ENCODE measurements around the gene KLK1. TPM values are rescaled to one million over a fixed set of nuclear protein-coding genes. Genes with fewer than 3 reads are reported as not detected.

Gene KLK1
- total and polyA plus RNA-seq, 10 of the 15 experiments (the other 5 are each of a cell fraction or from before 2014, with no cell fraction given) = 3.4 to 27.5 (median 20.2) TPM

DNA sequence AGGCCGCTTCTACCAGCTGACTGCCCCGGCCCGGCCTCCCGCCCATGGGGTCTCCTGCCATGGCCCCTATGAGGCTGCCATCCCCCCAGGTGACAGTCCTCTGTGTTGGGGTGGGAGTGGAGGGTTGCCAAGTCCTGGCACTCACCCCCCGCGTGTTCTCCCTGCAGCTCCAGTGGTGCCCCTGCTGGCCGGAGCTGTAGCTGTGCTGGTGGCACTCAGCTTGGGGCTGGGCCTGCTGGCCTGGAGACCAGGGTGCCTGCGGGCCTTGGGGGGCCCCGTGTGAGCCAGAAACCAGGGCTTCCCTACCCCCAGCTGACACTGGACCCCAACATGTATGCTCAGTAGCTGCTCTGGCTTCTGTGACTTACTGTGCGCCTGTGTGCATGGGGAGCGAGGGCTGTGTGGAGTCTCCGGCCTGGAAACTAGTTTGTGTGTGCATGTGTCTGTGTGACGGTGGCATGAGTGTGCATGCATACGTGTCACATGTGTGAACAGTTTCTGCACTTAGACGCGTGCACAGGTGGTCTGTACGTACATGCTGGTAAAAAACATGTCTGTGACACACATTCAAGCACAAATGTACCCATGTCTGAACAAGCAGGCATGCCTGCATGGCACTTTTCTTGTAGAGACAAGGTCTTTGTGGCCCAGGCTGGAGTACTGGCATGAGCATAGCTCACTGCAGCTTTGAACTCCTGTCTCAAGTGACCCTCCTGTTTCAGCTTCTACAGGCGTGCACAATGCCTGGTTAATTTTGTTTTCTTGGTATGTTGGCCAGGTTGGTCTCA is 28.5 kb downstream of the KLK1 start (continued):
- TF ChIP-seq ZBED1 (IDR thresholded peaks at IDR 0.05; ENCODE audit: borderline replicate concordance) (0 out of 2 replicates have a peak, but pooled peaks have one; percentile 0), WRNIP1 (IDR thresholded peaks at IDR 0.05; ENCODE audit: borderline replicate concordance, low read depth, low read length) (no peak), BCL11A (IDR thresholded peaks at IDR 0.05; ENCODE audit: low read depth, low read length) (no peak), FOXM1 (IDR thresholded peaks at IDR 0.05; ENCODE audit: low read depth, low read length) (peak; percentile 24), SMAD5 (IDR thresholded peaks at IDR 0.05; ENCODE audit: low read depth) (peak; percentile 61; the same call in 1 of the 2 replicates), MYC (IDR thresholded peaks at IDR 0.05; ENCODE audit: insufficient read depth, insufficient read length, insufficient replicate concordance, low read length, severe bottlenecking) (no peak), TCF12 (IDR thresholded peaks at IDR 0.05; ENCODE audit: low read depth, low read length) (0 out of 2 replicates have a peak, but pooled peaks have one; percentile 5), MYB (IDR thresholded peaks at IDR 0.05; ENCODE audit: borderline replicate concordance, low read depth, low read length) (no peak), NFIC (IDR thresholded peaks at IDR 0.05; ENCODE audit: low read depth, low read length) (0 out of 2 replicates have a peak, but pooled peaks have one; percentile 3), IKZF1 (conservative IDR thresholded peaks at IDR 0.05) (no peak), MTA3 (IDR thresholded peaks at IDR 0.05; ENCODE audit: borderline replicate concordance, low read length) (peak; percentile 37; the same call in 1 of the 2 replicates), TCF3 (IDR thresholded peaks at IDR 0.05; ENCODE audit: borderline replicate concordance, insufficient read depth, low read depth, low read length) (0 out of 2 replicates have a peak, but pooled peaks have one; percentile 28), HDAC2 (IDR thresholded peaks at IDR 0.05) (no peak), SREBF1 (IDR thresholded peaks at IDR 0.05; ENCODE audit: low read length) (no peak), ZNF622 (IDR thresholded peaks at IDR 0.05) (no peak)
- TF ChIP-seq, protein P1, sequence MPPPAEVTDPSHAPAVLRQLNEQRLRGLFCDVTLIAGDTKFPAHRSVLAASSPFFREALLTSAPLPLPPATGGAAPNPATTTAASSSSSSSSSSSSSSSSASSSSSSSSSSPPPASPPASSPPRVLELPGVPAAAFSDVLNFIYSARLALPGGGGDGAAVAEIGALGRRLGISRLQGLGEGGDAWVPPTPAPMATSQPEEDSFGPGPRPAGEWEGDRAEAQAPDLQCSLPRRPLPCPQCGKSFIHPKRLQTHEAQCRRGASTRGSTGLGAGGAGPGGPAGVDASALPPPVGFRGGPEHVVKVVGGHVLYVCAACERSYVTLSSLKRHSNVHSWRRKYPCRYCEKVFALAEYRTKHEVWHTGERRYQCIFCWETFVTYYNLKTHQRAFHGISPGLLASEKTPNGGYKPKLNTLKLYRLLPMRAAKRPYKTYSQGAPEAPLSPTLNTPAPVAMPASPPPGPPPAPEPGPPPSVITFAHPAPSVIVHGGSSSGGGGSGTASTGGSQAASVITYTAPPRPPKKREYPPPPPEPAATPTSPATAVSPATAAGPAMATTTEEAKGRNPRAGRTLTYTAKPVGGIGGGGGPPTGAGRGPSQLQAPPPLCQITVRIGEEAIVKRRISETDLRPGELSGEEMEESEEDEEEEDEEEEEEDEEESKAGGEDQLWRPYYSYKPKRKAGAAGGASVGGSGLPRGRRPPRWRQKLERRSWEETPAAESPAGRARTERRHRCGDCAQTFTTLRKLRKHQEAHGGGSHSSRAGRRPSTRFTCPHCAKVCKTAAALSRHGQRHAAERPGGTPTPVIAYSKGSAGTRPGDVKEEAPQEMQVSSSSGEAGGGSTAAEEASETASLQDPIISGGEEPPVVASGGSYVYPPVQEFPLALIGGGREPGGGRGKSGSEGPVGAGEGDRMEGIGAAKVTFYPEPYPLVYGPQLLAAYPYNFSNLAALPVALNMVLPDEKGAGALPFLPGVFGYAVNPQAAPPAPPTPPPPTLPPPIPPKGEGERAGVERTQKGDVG (CRISPR knock-in tag; IDR thresholded peaks at IDR 0.05) = no peak
- TF ChIP-seq, protein P2, sequence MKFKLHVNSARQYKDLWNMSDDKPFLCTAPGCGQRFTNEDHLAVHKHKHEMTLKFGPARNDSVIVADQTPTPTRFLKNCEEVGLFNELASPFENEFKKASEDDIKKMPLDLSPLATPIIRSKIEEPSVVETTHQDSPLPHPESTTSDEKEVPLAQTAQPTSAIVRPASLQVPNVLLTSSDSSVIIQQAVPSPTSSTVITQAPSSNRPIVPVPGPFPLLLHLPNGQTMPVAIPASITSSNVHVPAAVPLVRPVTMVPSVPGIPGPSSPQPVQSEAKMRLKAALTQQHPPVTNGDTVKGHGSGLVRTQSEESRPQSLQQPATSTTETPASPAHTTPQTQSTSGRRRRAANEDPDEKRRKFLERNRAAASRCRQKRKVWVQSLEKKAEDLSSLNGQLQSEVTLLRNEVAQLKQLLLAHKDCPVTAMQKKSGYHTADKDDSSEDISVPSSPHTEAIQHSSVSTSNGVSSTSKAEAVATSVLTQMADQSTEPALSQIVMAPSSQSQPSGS (IDR thresholded peaks at IDR 0.05; ENCODE audit: low read length) = peak; percentile 29; the same call in 1 of the 2 replicates
- TF ChIP-seq, protein P3, sequence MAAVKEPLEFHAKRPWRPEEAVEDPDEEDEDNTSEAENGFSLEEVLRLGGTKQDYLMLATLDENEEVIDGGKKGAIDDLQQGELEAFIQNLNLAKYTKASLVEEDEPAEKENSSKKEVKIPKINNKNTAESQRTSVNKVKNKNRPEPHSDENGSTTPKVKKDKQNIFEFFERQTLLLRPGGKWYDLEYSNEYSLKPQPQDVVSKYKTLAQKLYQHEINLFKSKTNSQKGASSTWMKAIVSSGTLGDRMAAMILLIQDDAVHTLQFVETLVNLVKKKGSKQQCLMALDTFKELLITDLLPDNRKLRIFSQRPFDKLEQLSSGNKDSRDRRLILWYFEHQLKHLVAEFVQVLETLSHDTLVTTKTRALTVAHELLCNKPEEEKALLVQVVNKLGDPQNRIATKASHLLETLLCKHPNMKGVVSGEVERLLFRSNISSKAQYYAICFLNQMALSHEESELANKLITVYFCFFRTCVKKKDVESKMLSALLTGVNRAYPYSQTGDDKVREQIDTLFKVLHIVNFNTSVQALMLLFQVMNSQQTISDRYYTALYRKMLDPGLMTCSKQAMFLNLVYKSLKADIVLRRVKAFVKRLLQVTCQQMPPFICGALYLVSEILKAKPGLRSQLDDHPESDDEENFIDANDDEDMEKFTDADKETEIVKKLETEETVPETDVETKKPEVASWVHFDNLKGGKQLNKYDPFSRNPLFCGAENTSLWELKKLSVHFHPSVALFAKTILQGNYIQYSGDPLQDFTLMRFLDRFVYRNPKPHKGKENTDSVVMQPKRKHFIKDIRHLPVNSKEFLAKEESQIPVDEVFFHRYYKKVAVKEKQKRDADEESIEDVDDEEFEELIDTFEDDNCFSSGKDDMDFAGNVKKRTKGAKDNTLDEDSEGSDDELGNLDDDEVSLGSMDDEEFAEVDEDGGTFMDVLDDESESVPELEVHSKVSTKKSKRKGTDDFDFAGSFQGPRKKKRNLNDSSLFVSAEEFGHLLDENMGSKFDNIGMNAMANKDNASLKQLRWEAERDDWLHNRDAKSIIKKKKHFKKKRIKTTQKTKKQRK (IDR thresholded peaks at IDR 0.05; ENCODE audit: low read depth, low read length) = no peak
